ENCODE results near the gene ALKBH3. TPM values are rescaled to one million over a fixed set of nuclear protein-coding genes. Genes with fewer than 3 reads are reported as not detected.

Gene ALKBH3
- 10 to 100 TPM; 17.4 to 38.2 (median 24.6) TPM for total RNA-seq

- intact Hi-C loops (cut with DNase I) = no loop called here
- Histone ChIP-seq H3K36me3 (peaks cover 13 to 34% (median 30%) of the 10 kb centered on the region in 4 donors), H3K4me3 (peak within 1 kb of the TSS; percentile 75 to 97 (median 84)), H3K4me1 (peaks cover 20 to 23% (median 22%) of the 10 kb centered on the region in 4 donors), H3K27me3 (peaks cover 0 to 18% (median 2%) of the 10 kb centered on the region in 4 donors), H3K9me3 (no peaks in the 10 kb centered on the region), H3K27ac (replicated peaks in 1 of 4) (peak within 1 kb of the TSS; percentile 70 to 81 (median 78))
- WGBS = 1% methylated on average over 12 of the region's 36 CpGs
- peak; percentile 98 for DNase-seq (ENCODE audit: extremely low spot score)
- TF ChIP-seq POLR2AphosphoS5 (IDR thresholded peaks at IDR 0.05) = peak; percentile 72 to 91
- no peak for TF ChIP-seq POLR2A (IDR thresholded peaks at IDR 0.05; ENCODE audit: low read depth)
- TF ChIP-seq EP300 (IDR thresholded peaks at IDR 0.05) = no peak
Observed at GRCh38 chr11:43880640-43881159, at the start of gene ALKBH3. Gene ALKBH3, plus strand, starts transcription at chr11:43880831. Its CDS starts 1,822 bp downstream, at chr11:43882653.

DNA sequence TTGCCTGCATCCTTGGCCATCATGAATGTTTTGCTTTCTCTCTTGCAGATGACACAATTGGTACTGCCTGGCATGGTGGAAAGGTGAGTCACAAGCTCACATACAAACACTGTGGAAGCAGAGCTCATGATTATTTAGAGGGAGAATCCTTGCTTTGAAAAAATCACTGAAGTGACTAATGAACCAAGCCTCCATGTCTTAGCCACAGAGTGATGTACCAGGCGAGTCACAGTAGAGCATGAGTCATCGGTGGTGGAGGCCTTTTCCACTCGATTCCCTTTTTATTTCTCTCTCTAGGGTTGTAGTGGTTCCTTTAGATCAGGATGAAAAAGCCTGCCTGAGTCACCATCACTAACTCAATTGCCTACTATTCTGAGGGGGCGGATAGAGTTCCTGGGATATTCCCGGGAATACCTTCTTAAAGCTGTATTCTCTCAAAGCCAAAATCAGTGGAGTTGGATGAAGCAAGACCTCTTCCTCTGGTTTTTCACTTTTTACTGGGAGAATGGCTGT, 49.6 kb upstream of the ALKBH3 start:
- H3K4me1 ChIP-seq = peaks cover 9 to 48% (median 35%) of the 10 kb centered on the region in 4 donors
- no peaks in the 10 kb centered on the region for H3K27me3 ChIP-seq
- DNase-seq (ENCODE audit: extremely low spot score) = no peak
- WGBS = 54% methylated on average over 3 of the region's 5 CpGs
- TF ChIP-seq, protein P1, sequence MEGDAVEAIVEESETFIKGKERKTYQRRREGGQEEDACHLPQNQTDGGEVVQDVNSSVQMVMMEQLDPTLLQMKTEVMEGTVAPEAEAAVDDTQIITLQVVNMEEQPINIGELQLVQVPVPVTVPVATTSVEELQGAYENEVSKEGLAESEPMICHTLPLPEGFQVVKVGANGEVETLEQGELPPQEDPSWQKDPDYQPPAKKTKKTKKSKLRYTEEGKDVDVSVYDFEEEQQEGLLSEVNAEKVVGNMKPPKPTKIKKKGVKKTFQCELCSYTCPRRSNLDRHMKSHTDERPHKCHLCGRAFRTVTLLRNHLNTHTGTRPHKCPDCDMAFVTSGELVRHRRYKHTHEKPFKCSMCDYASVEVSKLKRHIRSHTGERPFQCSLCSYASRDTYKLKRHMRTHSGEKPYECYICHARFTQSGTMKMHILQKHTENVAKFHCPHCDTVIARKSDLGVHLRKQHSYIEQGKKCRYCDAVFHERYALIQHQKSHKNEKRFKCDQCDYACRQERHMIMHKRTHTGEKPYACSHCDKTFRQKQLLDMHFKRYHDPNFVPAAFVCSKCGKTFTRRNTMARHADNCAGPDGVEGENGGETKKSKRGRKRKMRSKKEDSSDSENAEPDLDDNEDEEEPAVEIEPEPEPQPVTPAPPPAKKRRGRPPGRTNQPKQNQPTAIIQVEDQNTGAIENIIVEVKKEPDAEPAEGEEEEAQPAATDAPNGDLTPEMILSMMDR (IDR thresholded peaks at IDR 0.05) = no peak
- TF ChIP-seq POLR2A (IDR thresholded peaks at IDR 0.05; ENCODE audit: low read depth) = no peak
- peak; percentile 39 to 65 for TF ChIP-seq POLR2AphosphoS5 (IDR thresholded peaks at IDR 0.05)
- H3K4me3 ChIP-seq = no peak overlapping the region
- intact Hi-C loops (cut with DNase I) = no loop called here
- no peaks in the 10 kb centered on the region for H3K9me3 ChIP-seq
- H3K36me3 ChIP-seq = no peaks in the 10 kb centered on the region
- peak overlapping the region; percentile 49 to 73 (median 68) for H3K27ac ChIP-seq (replicated peaks in 1 of 4)

DNA sequence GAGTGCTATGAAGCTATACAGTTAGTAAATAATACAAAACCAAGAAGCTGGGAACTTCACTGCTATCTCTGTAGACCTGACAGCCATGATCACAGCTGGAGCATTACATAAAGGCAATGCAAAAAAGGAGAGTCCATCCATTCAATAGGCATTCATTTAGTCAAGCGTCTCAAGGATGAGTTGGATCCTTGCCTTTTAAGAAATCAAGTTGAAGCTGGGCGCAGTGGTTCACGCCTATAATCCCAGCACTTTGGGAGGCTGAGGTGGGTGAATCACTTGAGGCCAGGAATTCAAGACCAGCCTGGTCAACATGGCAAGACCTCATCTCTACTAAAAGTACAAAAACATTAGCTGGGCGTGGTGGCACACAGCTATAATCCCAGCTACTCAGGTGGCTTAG, 48.1 kb upstream of the ALKBH3 start:
- intact Hi-C loops (cut with DNase I) = no loop called here
- Histone ChIP-seq H3K27me3 (no peaks in the 10 kb centered on the region), H3K36me3 (no peaks in the 10 kb centered on the region), H3K4me1 (peaks cover 14 to 54% (median 40%) of the 10 kb centered on the region in 4 donors), H3K4me3 (no peak overlapping the region), H3K27ac (replicated peaks in 1 of 4) (no peak overlapping the region), H3K9me3 (no peaks in the 10 kb centered on the region)
- TF ChIP-seq, protein P1 (IDR thresholded peaks at IDR 0.05) = no peak
- TF ChIP-seq EP300 (IDR thresholded peaks at IDR 0.05) = no peak
- no peak for TF ChIP-seq POLR2AphosphoS5 (IDR thresholded peaks at IDR 0.05)
- no peak for TF ChIP-seq POLR2A (IDR thresholded peaks at IDR 0.05; ENCODE audit: low read depth)
- WGBS = 98% methylated on average over 4 of the region's 4 CpGs
- no peak for DNase-seq (ENCODE audit: extremely low spot score)

GRCh38 chr11:43833657-43834073, 47.0 kb upstream of the ALKBH3 start:
- intact Hi-C loops (cut with DNase I) = no loop called here
- Histone ChIP-seq H3K4me3 (no peak overlapping the region), H3K27me3 (no peaks in the 10 kb centered on the region), H3K27ac (replicated peaks in 1 of 4) (peak overlapping the region; percentile 40 to 63 (median 51)), H3K4me1 (peaks cover 14 to 66% (median 47%) of the 10 kb centered on the region in 4 donors), H3K9me3 (no peaks in the 10 kb centered on the region), H3K36me3 (no peaks in the 10 kb centered on the region)
- TF ChIP-seq POLR2AphosphoS5 (IDR thresholded peaks at IDR 0.05) = peak in 1 of 2 donors; percentile 33
- TF ChIP-seq, protein P1 (IDR thresholded peaks at IDR 0.05) = no peak
- DNase-seq (ENCODE audit: extremely low spot score) = no peak
- 52% methylated on average over 1 of the region's 1 CpG for WGBS

GRCh38 chr11:43834286-43834685, 46.3 kb upstream of the ALKBH3 start:
- Histone ChIP-seq H3K9me3 (no peaks in the 10 kb centered on the region), H3K27ac (replicated peaks in 1 of 4) (peak overlapping the region; percentile 40 to 63 (median 51)), H3K4me3 (no peak overlapping the region), H3K36me3 (peaks cover 0 to 4% (median 0%) of the 10 kb centered on the region in 4 donors), H3K27me3 (no peaks in the 10 kb centered on the region), H3K4me1 (peaks cover 14 to 69% (median 49%) of the 10 kb centered on the region in 4 donors)
- WGBS = 55% methylated on average over 2 of the region's 2 CpGs
- TF ChIP-seq EP300 (IDR thresholded peaks at IDR 0.05) (no peak), POLR2AphosphoS5 (IDR thresholded peaks at IDR 0.05) (no peak), POLR2A (IDR thresholded peaks at IDR 0.05; ENCODE audit: low read depth) (no peak)
- TF ChIP-seq, protein P1 (IDR thresholded peaks at IDR 0.05) = no peak
- no peak for DNase-seq (ENCODE audit: extremely low spot score)
- intact Hi-C loops (cut with DNase I) = no loop called here

Measured in esophagus muscularis mucosa (tissue), 4 donors.